IPS-NIHi11 (cell line): ENCODE measurements around the gene ABHD2.
A peak's percentile ranks its signal among the peaks of the same experiment; 100 is the strongest.
"Not testable (repeated sequence)": the region's sequence is repeated elsewhere in the genome, so short reads cannot be mapped to it uniquely, and the experiment has no call there.

Source experiments
- DNase-seq: peaks from one replicate; pipeline ENCODE4 v3.0.0; 2012; ENCODE audit warnings: mixed read lengths, low spot score

Gene ABHD2

GRCh38 chr15:89227425-89227824 lies 139.2 kb downstream of the ABHD2 start:
- no peak for DNase-seq

GRCh38 chr15:89230277-89230676 lies 142.0 kb downstream of the ABHD2 start:
- peak; percentile 47 for DNase-seq

GRCh38 chr15:89231832-89232231 lies 143.6 kb downstream of the ABHD2 start:
- no peak for DNase-seq

DNA sequence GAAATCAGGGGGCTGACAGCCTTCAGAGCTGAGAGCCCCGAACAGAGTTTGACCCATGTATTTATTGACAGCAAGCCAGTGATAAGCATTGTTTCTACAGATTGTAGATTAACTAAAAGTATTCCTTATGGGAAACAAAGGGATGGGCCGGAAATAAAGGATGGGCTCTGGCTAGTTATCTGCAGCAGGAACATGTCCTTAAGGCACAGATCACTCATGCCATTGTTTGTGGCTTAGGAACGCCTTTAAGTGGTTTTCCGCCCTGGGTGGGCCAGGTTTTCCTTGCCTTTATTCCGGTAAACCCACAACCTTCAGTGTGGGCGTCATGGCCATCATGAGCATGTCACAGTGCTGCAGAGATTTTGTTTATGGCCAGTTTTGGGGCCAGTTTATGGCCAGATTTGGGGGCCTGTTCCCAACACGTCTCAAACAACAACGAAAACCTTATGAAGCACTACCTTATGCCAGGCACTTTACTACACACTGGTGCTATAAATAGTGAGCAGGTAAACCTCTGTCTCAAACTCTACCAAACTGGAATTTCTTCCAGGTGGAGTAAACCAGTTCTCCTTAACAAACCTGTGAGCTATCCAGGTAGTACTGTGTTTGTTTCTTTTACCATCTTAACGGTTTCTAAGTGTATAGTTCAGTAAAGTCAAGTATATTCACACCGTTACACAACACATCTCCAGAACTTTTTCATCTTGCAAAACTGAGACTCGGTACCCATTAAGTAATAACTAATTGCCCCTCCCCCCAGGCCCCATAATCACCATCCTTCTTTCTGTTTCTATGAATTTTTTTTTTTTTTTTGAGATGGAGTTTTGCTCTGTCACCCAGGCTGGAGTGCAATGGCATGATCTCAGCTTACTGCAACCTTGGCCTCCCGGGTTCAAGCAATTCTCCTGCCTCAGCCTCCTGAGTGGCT lies 151.9 kb downstream of the ABHD2 start:
- DNase-seq = not testable (repeated sequence)

- DNase-seq = no peak
Observed at GRCh38 chr15:89243046-89243690, 154.9 kb downstream of the ABHD2 start.

DNA sequence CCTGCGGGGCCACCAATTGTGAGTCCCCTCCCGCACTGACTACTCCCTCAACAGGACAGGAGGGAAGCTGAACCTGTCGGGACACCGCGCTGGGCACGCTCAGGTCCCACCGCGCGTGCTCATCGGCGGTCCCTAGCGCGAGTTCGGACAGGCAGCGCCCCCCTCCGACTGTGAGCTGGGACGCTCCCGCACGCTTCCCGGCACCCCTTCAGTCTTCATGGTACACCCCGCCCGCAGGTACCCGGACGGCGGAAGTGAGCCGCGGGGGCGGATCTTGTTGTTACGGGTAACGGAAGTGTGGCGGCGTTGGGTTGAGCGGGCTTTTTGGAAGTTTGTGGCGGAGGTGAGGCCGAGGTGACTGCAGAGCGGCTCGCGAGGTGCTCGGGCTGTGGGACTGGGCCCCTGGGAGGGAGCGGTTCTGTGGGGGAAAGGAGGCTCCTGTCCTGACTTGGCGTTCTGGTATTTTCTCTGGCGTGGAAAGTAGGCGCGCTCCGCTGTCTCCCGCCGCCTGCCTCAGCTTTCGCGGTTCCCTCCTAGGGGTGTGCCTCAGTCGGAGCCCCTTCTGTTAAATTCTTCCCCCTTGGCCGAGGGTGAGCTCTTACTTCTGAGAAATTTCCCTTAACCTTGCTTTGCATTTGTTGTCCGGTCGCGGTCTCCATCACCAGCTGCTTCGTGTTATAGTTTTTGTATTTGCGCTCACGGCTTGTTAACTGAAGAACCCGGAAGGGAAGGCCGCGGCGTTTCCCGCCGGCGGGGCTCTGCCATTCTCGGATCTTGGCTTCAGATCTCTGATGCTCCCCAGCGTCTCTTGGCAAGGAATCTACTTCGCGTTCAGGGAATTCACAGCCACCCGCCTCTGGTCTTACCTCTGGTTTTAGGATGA lies 155.7 kb downstream of the ABHD2 start, which contains the start of gene FANCI:
Gene FANCI, plus strand, starts transcription at position 289 of the 883 bp plus-strand sequence. CDS start 3,669 bp downstream, outside the sequence.
- peak; percentile 97 for DNase-seq

DNA sequence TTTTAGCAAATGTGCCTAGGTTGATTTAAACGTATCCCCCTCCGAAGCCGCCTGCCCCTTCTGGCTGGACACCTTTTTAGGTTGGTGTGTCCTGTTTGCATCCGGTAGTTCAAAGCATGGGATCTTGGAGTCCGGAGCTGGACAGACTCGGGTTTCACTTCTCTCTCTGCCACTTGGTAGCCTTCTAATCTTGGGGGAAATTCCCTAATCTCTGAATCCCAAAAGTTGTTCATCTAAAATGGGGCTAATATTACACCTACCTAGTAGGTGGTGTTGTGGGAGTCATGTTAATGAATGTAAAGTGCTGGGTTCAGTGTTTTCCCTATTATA lies 156.3 kb downstream of the ABHD2 start:
- DNase-seq = no peak

- no peak for DNase-seq
Observed at GRCh38 chr15:89247446-89247845, 159.2 kb downstream of the ABHD2 start.

GRCh38 chr15:89248584-89248983 lies 160.3 kb downstream of the ABHD2 start:
- no peak for DNase-seq

DNA sequence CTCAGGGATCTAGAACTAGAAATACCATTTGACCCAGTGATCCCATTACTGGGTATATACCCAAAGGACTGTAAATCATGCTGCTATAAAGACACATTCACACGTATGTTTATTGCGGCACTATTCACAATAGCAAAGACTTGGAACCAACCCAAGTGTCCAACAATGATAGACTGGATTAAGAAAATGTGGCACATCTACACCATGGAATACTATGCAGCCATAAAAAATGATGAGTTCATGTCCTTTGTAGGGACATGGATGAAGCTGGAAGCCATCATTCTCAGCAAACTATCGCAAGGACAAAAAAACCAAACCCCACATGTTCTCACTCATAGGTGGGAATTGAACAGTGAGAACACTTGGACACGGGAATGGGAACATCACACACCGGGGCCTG lies 161.9 kb downstream of the ABHD2 start:
- DNase-seq = not testable (repeated sequence)
